HEK293T (cell line): ENCODE data around the gene LSR.

Experiments used
- BHLHE40 ChIP-seq: fragments of 450-650 bp; IDR thresholded peaks from 2 replicates; pipeline ENCODE4 v1.6.1; 2016; ENCODE audit warnings: mild to moderate bottlenecking, moderate library complexity, borderline replicate concordance
- CTBP1 ChIP-seq: fragments of 450-650 bp; IDR thresholded peaks from 2 replicates; pipeline ENCODE4 v1.6.1; 2016; ENCODE audit warnings: borderline replicate concordance
- L3MBTL2 ChIP-seq: fragments of 450-650 bp; conservative IDR thresholded peaks from 2 replicates; pipeline ENCODE4 v1.6.1; 2016; ENCODE audit warnings: mild to moderate bottlenecking

GRCh38 chr19:35316560-35316959 is 67.8 kb downstream of the LSR start:
- TF ChIP-seq CTBP1 (no peak), L3MBTL2 (no peak), BHLHE40 (no peak)
